Measurements from ENCODE around the gene TLE6.

- TF ChIP-seq POLR2AphosphoS5 (IDR thresholded peaks at IDR 0.05; ENCODE audit: insufficient read depth in 1 of 2, low read depth in 1 of 2) (no peak), CTCF (IDR thresholded peaks at IDR 0.05) (no peak)
Observed at GRCh38 chr19:2977746-2978138, 378 bp downstream of the TLE6 start.

All from vagina (tissue), 2 donors.